ENCODE results near the gene EGFLAM.
A peak's percentile ranks its signal among the peaks of the same experiment; 100 is the strongest.

Gene EGFLAM

DNA sequence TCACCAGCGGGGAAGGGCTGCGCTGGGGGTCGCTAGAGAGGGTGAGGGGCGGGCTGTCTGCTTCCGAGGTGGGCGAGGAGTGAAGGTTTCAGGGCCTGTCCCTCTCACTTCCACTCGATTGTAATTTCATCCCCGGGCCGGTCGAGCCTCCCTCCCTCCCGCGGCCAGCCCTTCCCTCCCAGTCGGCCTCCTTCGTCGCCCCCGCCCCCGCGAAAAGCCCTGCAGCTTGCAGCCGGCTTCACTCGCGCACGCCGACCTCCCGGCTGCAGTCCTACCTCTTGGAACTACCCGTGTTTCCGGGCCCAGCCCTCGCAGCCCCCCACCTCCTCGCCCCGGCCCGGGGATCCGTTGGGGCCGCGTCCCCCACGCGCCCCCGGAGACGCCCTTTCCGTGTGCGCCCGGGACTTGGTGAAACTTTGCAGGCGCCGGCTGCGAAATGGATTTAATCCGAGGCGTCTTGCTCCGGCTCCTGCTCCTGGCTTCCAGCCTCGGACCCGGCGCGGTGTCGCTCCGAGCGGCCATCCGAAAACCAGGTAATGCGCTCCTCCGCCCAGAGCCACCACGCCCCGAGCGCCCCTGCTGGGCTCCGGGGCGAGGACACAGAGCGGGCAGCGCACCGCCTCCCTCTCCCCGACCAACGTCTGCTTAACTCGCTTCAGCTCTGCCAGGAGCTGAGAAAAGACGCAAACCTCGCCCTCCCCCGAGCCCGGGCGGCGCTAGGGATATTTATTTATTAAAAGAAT lies at the start of gene EGFLAM:
Gene EGFLAM, plus strand, starts transcription at position 241 of the 743 bp plus-strand sequence. Its CDS starts 196 bp downstream, at position 437.
- DNase-seq (ENCODE audit: low read depth, low spot score) = peak; percentile 88

GRCh38 chr5:38208782-38209378 lies 49.5 kb upstream of the EGFLAM start:
- DNase-seq (ENCODE audit: low read depth, low spot score) = peak; percentile 49

DNA sequence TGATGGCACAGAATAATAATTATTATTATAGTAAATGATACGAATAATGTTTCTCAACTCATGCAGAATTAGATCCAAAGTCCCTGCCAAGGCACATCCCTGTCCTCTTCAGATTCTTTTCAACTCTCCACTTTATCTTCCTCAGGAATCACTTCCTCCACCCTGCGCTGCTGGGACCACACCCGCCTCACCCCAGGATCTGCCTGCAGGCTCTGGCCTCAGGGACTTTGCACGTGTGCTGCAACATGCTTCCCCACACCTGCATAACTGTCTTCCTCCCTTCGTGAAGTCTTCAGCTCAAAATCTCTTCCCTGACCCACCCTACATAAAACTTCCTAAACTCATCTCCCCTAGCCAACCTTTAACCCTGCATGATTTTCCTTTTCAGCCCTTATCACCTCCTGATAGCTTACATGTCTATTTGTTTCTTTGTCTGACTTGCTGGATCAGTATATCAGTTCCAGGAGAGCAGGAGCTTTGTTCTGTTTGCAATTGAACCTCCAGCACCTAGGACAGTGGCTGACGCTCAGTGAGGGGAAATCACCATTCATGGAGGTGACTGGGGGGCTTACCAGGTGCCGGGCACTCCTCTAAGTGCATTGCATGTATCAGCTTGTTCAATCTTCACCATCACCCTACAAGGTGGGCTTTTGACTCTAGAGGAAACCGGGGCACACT lies 47.5 kb upstream of the EGFLAM start:
- DNase-seq (ENCODE audit: low read depth, low spot score) = peak; percentile 30

DNA sequence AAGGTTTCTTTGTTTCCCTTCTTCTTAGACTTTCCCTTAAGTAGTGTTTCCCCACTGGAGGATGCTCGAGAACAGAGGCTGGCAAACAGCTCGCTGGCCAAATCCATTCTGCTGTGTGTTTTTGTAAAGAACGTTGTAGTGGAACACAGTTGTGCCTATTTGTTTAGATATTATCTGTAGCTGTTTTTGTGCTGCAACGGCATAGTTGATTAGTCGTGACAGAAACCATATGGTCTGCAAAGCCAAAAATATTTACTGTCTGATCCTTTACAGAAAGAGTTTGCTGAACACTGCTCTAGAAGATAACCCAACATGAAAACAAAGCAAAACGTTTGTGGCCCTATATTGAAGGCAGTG lies 47.0 kb upstream of the EGFLAM start:
- DNase-seq (ENCODE audit: low read depth, low spot score) = no peak

DNA sequence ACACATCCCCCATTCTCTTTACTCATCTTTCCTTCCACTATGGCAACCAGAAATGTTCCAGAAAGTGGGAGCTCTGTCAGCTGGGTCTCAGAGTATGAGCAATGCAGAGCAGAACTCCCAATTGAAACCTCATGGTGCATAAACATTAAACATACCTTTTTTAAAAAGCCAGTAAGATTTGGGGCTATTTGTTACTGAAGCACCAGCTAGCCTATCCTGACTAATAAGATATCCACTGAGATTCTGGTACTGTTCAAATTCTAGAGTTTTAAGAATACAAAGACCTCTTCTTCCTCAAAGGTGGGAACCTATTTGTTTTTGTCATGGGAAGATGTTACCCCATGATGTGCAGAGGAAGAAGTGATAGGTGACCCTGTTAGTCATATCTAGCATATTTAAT lies 46.1 kb upstream of the EGFLAM start:
- no peak for DNase-seq (ENCODE audit: low read depth, low spot score)

DNA sequence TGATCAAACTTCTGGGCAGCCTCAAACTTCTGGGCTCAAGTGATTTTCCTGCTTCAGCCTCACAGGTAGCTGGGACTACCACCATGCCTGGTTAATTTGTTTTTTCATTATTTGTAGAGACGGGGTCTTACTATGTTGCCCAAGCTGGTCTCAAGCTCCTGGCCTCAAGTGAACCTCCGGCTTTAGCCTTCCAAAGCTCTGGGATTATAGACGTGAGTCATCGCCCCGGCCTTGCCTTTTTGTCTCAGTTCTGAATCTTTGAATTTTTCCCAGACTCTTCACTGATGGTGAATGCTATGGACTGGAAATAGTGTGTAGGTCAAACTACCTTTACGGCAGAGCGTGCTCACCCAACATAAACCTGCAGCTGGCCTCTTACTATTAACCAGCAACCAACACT lies 32.3 kb upstream of the EGFLAM start:
- DNase-seq (ENCODE audit: low read depth, low spot score) = peak; percentile 43

GRCh38 chr5:38228914-38229313 lies 29.4 kb upstream of the EGFLAM start:
- peak; percentile 13 for DNase-seq (ENCODE audit: low read depth, low spot score)

DNA sequence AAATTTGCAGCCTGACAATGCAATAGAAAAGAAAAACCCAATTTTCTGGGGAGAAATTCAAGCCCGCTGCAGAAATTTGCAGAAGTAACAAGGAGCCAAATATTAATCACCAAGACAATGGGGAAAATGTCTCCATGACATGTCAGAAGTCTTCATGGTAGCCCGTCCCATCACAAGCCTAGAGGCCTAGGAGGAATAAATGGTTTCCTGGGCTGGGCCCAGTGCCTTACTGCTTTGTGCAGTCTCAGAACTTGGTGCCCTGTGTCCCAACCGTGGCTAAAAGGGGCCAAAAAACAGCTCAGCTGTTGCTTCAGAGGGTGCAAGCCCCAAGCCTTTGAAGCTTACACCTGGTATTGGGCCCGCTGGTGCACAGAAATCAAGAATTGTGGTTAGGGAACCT lies 23.6 kb upstream of the EGFLAM start:
- no peak for DNase-seq (ENCODE audit: low read depth, low spot score)

DNA sequence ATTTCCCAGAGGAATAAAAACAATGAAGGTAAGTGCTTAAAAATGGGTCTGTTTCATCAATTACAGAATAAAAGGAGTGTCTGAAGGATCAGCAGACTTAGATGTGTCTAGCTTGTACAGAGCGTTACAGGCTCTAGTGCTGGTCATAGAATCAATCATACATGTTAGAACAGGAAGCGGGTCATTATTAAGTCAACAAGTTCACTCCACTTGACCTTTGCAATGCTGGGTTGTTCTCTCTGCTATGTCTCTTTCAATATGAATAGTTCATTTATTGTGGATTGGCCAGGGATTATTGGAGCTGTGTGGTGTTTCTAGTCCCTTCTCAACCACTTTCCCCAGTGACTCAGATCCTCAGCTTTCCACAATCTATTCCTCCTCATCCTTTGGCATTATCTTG lies 20.7 kb upstream of the EGFLAM start:
- DNase-seq (ENCODE audit: low read depth, low spot score) = no peak

GRCh38 chr5:38240212-38240611 lies 18.1 kb upstream of the EGFLAM start:
- DNase-seq (ENCODE audit: low read depth, low spot score) = no peak

GRCh38 chr5:38241655-38242054 lies 16.7 kb upstream of the EGFLAM start:
- no peak for DNase-seq (ENCODE audit: low read depth, low spot score)

GRCh38 chr5:38245307-38245706 lies 13.1 kb upstream of the EGFLAM start:
- DNase-seq (ENCODE audit: low read depth, low spot score) = no peak

DNA sequence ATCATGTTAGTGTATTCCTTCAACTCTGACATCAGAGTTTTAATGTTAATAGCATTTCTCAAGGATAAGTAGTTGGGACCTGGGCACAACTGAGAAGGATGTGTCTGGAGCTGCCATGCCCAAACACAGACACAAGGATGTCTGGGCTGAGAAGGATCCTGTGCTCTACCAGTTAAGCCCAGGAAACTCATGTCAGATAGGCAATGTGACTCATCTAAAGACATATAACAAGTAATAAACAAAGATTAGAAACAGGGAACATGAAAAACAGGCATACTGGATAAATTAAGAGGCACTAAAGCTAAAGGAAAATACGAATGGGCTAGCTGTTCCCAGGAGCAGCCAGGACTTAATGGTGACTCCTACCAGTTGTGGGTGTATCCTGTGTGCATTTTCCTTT lies 9.1 kb upstream of the EGFLAM start:
- DNase-seq (ENCODE audit: low read depth, low spot score) = no peak

DNA sequence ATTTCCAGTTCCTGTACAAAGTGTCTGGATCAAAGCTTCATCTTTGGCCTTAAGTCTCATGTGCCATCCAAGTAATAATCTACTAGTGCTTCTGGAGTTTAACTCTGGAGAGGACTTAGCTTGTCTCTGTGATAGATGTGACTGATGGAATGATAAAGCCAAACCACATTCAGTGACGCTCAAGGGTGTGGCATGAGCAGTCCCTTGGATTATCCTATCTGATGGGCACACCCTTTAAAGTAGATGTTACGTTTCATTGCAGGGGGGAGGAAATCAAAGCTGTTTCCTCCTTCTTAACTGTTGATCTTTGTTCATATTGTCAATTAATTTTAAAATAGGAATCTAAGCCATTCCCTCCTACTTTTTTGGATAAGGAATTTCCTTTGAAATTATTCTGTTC lies 8.5 kb upstream of the EGFLAM start:
- peak; percentile 6 for DNase-seq (ENCODE audit: low read depth, low spot score)

- peak; percentile 13 for DNase-seq (ENCODE audit: low read depth, low spot score)
Measured at GRCh38 chr5:38250763-38251448, 7.5 kb upstream of the EGFLAM start.

- DNase-seq (ENCODE audit: low read depth, low spot score) = no peak
Measured at GRCh38 chr5:38253759-38254158, 4.6 kb upstream of the EGFLAM start.

GRCh38 chr5:38257308-38258041 lies 884 bp upstream of the EGFLAM start:
- DNase-seq (ENCODE audit: low read depth, low spot score) = peak; percentile 76

DNA sequence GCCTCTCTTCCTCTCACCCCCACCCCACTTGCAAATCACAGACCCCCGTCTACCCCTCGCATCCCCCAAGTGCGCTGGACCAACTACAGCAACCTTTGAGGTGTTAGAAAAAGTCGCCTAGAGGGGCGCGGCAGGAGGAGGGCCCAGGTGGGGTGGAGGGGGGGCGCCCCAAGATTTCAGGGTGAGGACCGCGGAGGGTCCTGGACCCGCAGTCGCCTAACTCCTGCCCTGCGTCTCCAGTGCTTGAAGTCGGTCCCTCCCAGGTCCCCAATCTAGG lies 379 bp upstream of the EGFLAM start:
- no peak for DNase-seq (ENCODE audit: low read depth, low spot score)

DNA sequence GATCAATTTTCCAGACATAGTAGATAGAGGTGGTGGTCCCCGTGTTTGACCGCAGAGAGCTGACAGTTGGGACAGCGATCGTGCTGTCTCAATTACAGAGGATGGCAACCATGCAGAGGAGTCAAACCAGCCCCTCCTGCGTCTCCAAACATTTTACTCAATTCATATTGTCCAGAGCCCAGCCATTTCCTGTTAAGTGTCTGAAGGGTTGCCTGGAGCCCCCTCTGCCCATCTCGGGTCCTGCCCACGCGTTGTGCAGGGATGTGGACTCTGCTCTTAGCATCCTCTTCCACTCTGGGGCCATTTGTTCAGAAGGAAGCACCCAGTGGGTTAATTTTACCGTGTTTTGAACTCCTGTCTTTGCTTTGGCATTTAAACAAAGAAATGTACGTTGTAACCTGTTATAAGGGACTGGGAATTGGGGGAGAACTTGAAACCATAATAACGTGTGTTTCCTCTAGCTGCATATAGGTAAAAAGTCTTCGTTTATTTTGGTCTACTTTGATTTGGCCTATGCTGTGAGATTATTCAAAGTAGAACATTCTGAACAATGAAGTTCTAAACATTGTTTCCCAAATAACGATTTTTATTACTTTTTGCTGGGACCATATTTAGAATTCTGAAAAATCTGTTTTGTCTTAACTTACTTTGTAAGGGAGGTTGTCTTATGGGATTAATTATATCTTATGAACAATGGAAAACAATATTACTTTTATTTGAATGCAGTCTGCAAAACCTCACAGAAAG lies 876 bp downstream of the EGFLAM start:
- no peak for DNase-seq (ENCODE audit: low read depth, low spot score)

DNA sequence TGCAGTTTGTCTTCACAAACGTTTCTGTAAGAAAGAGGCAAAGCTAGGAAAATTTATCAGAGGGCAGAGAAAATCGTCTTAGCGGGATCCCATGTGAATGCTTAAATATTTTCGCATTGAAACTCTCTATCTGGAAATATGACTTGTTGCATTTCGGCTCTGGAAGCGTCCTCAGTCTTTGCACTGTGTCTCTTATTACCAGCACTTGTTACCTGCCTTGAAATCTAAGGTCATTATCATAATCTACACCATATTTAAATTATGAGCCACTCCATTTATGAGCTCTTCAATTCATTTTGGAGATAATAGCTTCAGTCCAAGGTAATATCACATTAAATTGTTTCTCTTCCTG lies 1.4 kb downstream of the EGFLAM start:
- no peak for DNase-seq (ENCODE audit: low read depth, low spot score)

- DNase-seq (ENCODE audit: low read depth, low spot score) = peak; percentile 20
Measured at GRCh38 chr5:38263983-38264382, 5.6 kb downstream of the EGFLAM start.
